ENCODE results near the gene UBL4A.

DNA sequence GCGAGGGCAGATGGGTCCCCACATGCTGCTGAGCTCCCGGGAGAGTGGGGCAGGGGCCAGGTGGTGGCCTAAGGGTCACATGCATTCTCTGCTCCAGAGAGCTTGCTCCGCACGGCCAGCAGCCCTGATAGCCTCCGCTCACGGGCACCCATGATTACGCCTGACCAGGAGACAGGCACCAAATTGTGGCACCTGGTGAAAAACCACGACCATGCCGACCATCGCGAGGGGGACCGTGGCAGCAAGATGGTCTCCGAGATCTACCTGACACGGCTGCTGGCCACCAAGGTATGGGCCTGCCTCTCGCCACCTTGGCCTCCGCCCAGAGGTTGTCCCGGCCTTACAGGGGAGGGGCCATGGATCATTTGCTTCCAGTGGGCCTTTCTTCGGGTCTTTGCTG, 16.5 kb downstream of the UBL4A start:
- TF ChIP-seq, protein P1, sequence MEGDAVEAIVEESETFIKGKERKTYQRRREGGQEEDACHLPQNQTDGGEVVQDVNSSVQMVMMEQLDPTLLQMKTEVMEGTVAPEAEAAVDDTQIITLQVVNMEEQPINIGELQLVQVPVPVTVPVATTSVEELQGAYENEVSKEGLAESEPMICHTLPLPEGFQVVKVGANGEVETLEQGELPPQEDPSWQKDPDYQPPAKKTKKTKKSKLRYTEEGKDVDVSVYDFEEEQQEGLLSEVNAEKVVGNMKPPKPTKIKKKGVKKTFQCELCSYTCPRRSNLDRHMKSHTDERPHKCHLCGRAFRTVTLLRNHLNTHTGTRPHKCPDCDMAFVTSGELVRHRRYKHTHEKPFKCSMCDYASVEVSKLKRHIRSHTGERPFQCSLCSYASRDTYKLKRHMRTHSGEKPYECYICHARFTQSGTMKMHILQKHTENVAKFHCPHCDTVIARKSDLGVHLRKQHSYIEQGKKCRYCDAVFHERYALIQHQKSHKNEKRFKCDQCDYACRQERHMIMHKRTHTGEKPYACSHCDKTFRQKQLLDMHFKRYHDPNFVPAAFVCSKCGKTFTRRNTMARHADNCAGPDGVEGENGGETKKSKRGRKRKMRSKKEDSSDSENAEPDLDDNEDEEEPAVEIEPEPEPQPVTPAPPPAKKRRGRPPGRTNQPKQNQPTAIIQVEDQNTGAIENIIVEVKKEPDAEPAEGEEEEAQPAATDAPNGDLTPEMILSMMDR (IDR thresholded peaks at IDR 0.05): no peak
- TF ChIP-seq EP300 (IDR thresholded peaks at IDR 0.05) (no peak), POLR2A (IDR thresholded peaks at IDR 0.05) (no peak)

All from suprapubic skin (tissue), 3 donors.